IPS-11a (cell line): ENCODE results near the gene CABP4.

Source experiments
- H3K4me3 ChIP-seq: one replicate; pipeline ENCODE4 v1.5.1; 2013; ENCODE audit warnings: low read depth, low read length, control low read depth

The CABP4 gene

DNA sequence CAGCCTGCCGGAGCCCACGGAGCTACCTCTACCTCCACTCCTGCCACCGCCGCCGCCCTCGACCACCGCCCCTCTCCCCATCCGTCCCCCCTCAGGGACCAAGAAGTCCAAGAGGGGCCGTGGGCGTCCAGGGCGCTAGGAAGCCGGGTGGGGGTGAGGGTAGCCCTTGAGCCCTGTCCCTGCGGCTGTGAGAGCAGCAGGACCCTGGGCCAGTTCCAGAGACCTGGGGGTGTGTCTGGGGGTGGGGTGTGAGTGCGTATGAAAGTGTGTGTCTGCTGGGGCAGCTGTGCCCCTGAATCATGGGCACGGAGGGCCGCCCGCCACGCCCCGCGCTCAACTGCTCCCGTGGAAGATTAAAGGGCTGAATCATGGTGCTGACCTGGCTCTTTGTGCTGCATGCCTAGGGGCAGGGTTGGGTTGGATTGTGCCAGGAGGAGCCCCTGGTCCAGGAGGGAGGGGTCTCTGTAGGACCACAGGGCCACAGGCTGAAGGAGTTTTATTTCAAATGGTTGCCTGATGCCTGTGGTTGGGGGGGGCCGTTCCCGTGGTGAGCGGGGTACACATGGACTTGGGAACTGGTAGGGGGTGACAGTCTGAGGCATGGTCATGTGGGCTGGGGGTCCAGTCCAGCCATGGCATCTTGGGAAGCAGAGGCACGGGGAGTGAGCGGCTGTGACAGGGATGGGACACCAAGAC lies 20.0 kb upstream of the CABP4 start:
- no peak overlapping the region for H3K4me3 ChIP-seq

GRCh38 chr11:67435727-67436458 lies 19.3 kb upstream of the CABP4 start:
- H3K4me3 ChIP-seq, result no peak overlapping the region

- no peak overlapping the region for H3K4me3 ChIP-seq
Observed at GRCh38 chr11:67436459-67437081, 18.6 kb upstream of the CABP4 start.

DNA sequence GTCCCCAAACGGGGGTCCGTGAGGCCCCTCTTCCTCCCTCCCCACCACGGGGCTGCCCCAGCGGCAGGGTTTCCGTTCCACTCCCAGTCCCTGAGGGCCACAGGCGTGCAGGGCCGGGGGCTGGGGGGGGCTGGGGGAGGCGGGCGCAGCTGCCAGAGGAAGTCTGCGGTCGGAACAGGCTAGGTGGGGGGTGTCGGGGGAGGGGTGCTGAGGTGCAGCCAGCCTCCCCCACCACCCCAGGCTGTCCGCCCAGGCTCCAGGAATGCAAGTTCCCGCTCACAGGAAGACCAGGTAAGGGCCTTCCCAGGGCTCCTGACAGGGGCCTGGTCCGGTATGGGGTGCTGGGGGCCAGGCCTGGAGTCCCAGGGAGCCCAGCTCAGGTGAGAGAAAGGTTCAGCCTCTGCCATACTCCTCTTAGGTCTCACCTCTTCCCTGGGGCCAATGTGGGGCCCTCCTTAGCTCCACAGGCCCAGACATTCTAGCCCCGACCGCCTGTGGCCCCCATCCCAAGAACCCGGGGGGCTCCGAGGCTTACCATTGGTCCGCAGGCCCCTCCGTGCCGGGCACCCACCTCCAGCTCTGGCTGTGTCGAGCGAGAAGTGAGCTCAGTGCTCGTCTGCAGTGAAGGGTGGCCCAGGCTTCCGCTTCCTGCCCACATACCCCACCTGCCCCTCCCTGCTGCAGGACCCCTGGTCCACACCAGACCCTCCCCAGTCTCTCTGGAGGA lies 17.9 kb upstream of the CABP4 start, which contains the start of gene PTPRCAP:
TSS of gene PTPRCAP (minus strand) at position 601 of the 727 bp plus-strand sequence. CDS start at position 538, 63 bp downstream.
- no peak within 1 kb of the TSS for H3K4me3 ChIP-seq

DNA sequence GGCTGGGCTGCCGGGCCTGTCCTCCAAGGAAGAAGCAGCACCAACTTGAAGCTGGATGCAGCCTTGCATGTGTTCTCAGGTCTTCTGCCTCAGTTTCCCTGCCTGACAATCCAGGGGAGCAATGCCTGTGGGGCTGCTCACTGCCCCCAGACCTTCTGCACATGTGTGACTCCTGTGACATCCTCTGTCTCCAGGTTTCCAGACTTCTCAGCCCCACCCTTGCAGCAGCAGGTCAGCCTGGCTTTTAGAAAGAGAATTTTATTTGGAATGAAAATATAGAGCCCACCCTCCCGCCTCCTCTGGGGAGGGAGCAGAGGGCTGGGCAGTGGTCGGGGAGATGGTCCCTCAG lies 17.4 kb upstream of the CABP4 start:
- H3K4me3 ChIP-seq, result no peak overlapping the region

- H3K4me3 ChIP-seq, result no peak overlapping the region
Observed at GRCh38 chr11:67438158-67438902, 16.8 kb upstream of the CABP4 start.

DNA sequence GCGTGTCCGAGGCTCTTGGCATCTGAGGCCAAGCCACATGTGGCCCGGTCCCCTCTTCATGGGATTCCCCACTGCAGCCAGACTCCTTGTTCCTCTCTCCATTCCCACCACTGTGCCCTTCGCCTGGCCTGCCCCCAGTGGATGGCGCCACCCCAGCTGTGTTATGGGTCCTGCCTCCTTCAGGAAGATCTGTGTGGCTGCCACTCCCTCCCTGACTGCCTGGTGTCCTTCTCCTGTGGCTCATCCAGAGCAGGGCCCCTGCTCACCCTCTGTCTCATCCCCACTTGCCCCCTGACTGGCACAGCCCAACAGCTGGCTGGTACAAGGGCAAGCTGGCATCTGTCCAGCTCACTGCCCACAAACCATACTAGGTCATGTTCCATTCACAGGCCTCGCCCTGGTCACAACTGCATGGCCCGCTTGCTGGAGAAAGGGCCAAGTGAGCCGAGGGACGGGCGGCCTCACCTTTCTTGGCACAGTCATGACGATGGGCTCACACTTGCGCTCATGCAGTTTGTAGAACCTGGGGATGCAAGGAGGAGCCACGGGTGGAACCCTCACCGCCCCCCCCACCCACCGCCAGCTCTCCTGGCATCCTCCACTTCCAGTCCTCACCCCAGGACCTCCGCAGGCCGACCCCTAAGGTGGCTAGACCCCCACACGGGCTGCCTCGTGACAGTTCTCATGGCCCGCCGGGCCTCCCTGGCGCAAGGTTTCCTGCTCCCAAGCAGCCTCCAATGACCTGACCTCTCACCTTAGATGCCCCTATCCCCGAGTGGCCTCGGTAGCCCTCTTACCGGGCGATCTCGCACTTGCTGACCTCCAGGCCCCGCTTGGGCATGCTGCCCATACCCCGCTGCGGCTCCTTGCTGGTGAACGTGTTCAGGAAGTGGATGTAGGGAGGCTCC lies 15.6 kb upstream of the CABP4 start:
- no peak overlapping the region for H3K4me3 ChIP-seq

GRCh38 chr11:67440229-67441097 lies 14.7 kb upstream of the CABP4 start:
- H3K4me3 ChIP-seq, result no peak overlapping the region

GRCh38 chr11:67441098-67441563 lies 14.0 kb upstream of the CABP4 start:
- H3K4me3 ChIP-seq, result no peak overlapping the region

GRCh38 chr11:67441731-67442351 lies 13.3 kb upstream of the CABP4 start:
- H3K4me3 ChIP-seq, result no peak overlapping the region

- H3K4me3 ChIP-seq, result peak overlapping the region; percentile 63
Observed at GRCh38 chr11:67442504-67443404, 12.4 kb upstream of the CABP4 start.

- H3K4me3 ChIP-seq, result no peak overlapping the region
Observed at GRCh38 chr11:67445515-67445914, 9.6 kb upstream of the CABP4 start.

GRCh38 chr11:67448220-67448609 lies 6.9 kb upstream of the CABP4 start:
- no peak overlapping the region for H3K4me3 ChIP-seq

DNA sequence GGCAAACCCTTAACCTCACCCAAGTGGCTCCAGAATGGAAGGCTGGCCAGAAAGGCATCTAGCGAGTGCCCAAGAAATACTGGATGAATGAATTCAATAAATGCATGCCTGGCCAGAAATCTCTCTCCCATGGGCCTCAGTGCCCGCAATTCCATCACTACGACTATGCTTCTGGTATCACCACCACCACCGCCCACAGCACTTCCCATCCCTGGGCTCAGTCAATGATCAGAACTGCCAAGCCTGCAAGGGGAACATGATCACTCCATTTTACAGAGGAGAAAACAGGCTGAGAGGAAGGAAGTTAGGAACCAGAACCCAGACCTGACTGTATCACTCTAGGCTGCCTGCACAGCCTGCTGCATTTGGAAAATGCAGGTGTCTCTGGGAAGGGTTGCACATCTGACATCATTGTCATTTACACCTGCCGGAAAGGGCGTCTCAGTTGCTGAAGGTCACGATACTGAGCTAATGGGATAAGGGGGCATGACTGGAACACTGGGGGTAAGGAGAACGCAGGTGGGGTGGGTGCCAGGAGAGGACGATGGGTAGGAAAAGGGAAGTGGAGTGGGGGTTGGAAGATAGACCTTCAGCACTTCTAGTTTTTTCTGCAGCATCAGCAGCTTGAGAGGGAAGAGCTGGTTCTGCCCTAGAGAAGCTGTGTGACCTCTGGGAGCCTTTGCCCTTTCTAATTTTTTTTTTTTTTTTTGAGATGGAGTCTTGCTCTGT lies 5.9 kb upstream of the CABP4 start:
- no peak overlapping the region for H3K4me3 ChIP-seq

- H3K4me3 ChIP-seq, result no peak overlapping the region
Observed at GRCh38 chr11:67450796-67451657, 4.1 kb upstream of the CABP4 start.

DNA sequence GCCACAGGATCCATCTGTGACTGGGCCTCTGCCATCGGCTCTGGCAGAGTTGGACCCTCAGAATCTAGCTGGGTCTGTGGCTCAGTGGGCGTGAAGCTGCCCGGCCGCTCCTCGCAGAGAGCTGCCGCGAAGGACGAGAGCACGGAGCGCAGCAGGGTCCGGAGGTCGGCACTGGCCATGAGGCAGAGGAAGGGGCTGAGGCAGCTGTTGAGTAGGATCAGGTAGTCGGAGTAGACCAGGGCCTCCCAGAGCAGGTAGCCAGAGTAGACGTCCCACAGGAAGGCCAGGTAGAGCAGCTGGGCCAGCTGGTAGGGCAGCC lies 3.5 kb upstream of the CABP4 start:
- H3K4me3 ChIP-seq, result no peak overlapping the region
